SK-N-SH treated with all-trans-retinoic acid at 6 μM for 48 hours (cell line): ENCODE measurements around the gene SPATA46.

Source experiments
- ATAC-seq: fragments of 200-7000 bp; cut with Tn5 transposase; 3 replicates; pipeline ENCODE4 v1.9.1; 2020; ENCODE audit warnings: mild to moderate bottlenecking, moderate library complexity
- ARNTL ChIP-seq: fragments of 450-650 bp; formaldehyde crosslinking; IDR thresholded peaks from 2 replicates; pipeline ENCODE4 v1.5.0; 2020; ENCODE audit warnings: low read depth, mild to moderate bottlenecking, moderate library complexity, borderline replicate concordance
- BACH2 ChIP-seq: fragments of 250-450 bp; sonication (Bioruptor Pico); IDR thresholded peaks from 2 replicates; pipeline ENCODE4 v1.9.0; 2021; ENCODE audit warnings: mild to moderate bottlenecking, borderline replicate concordance
- CREB5 ChIP-seq: fragments of 250-450 bp; sonication (Bioruptor Pico); IDR thresholded peaks from 2 replicates; pipeline ENCODE4 v1.5.1; 2020; ENCODE audit warnings: low read depth, mild to moderate bottlenecking, moderate library complexity
- CSDC2 ChIP-seq: fragments of 250-450 bp; sonication (Bioruptor Pico); IDR thresholded peaks from 2 replicates; pipeline ENCODE4 v1.5.0; 2020; ENCODE audit warnings: mild to moderate bottlenecking, moderate library complexity
- CSRNP3 ChIP-seq: fragments of 250-450 bp; sonication (Bioruptor Pico); IDR thresholded peaks from 2 replicates; pipeline ENCODE4 v1.5.1; 2021; ENCODE audit warnings: mild to moderate bottlenecking, moderate library complexity
- ESRRG ChIP-seq: fragments of 250-450 bp; sonication (Bioruptor Pico); IDR thresholded peaks from 2 replicates; pipeline ENCODE4 v1.6.1; 2021; ENCODE audit warnings: mild to moderate bottlenecking
- GLIS3 ChIP-seq: fragments of 250-450 bp; sonication (Bioruptor Pico); IDR thresholded peaks from 2 replicates; pipeline ENCODE4 v1.5.0; 2020; ENCODE audit warnings: mild to moderate bottlenecking, moderate library complexity
- ISL1 ChIP-seq: fragments of 250-450 bp; sonication (Bioruptor Pico); IDR thresholded peaks from 2 replicates; pipeline ENCODE4 v2.1.2; 2022; ENCODE audit warnings: mild to moderate bottlenecking, moderate library complexity
- OSR1 ChIP-seq: fragments of 250-450 bp; sonication (Bioruptor Pico); IDR thresholded peaks from 2 replicates; pipeline ENCODE4 v1.8.0; 2022; ENCODE audit warnings: moderate library complexity, mild to moderate bottlenecking, inconsistent platforms
- PATZ1 ChIP-seq: fragments of 250-450 bp; sonication (Bioruptor Pico); IDR thresholded peaks from 2 replicates; pipeline ENCODE4 v1.8.0; 2020; ENCODE audit warnings: mild to moderate bottlenecking, moderate library complexity, borderline replicate concordance
- PPARA ChIP-seq: fragments of 250-450 bp; sonication (Bioruptor Pico); IDR thresholded peaks from 2 replicates; pipeline ENCODE4 v1.5.0; 2020; ENCODE audit warnings: mild to moderate bottlenecking, borderline replicate concordance
- SNAI2 ChIP-seq: fragments of 250-450 bp; sonication (Bioruptor Pico); IDR thresholded peaks from 2 replicates; pipeline ENCODE4 v1.5.0; 2020; ENCODE audit warnings: mild to moderate bottlenecking, moderate library complexity
- TCF4 ChIP-seq: fragments of 250-450 bp; sonication (Bioruptor Pico); IDR thresholded peaks from 2 replicates; pipeline ENCODE4 v1.8.0; 2021; ENCODE audit warnings: mild to moderate bottlenecking, moderate library complexity, borderline replicate concordance
- TOX ChIP-seq: fragments of 250-450 bp; sonication (Bioruptor Pico); IDR thresholded peaks from 2 replicates; pipeline ENCODE4 v1.8.0; 2021; ENCODE audit warnings: mild to moderate bottlenecking, moderate library complexity, borderline replicate concordance
- TSHZ2 ChIP-seq: fragments of 250-450 bp; sonication (Bioruptor Pico); IDR thresholded peaks from 2 replicates; pipeline ENCODE4 v1.5.0; 2020; ENCODE audit warnings: mild to moderate bottlenecking, moderate library complexity
- ZC3H10 ChIP-seq: fragments of 250-450 bp; sonication (Bioruptor Pico); IDR thresholded peaks from 2 replicates; pipeline ENCODE4 v1.5.1; 2021; ENCODE audit warnings: mild to moderate bottlenecking, moderate library complexity
- ZFP3 ChIP-seq: fragments of 250-450 bp; sonication (Bioruptor Pico); IDR thresholded peaks from 2 replicates; pipeline ENCODE4 v1.5.0; 2020; ENCODE audit warnings: mild to moderate bottlenecking, moderate library complexity
- ZFP30 ChIP-seq: fragments of 450-650 bp; formaldehyde crosslinking; IDR thresholded peaks from 2 replicates; pipeline ENCODE4 v1.5.0; 2022; ENCODE audit warnings: mild to moderate bottlenecking, moderate library complexity
- ZNF565 ChIP-seq: fragments of 450-650 bp; formaldehyde crosslinking; conservative IDR thresholded peaks from 2 replicates; pipeline ENCODE4 v1.5.0; 2020; ENCODE audit warnings: low read depth, mild to moderate bottlenecking, moderate library complexity
- ZNF8 ChIP-seq: fragments of 450-650 bp; formaldehyde crosslinking; IDR thresholded peaks from 2 replicates; pipeline ENCODE4 v1.5.0; 2020; ENCODE audit warnings: mild to moderate bottlenecking, moderate library complexity

Gene SPATA46

GRCh38 chr1:162380061-162380846 is 3.6 kb upstream of the SPATA46 start (continued):
- TF ChIP-seq ZNF565 (CRISPR knock-in tag): no peak
- TF ChIP-seq CREB5 (CRISPR knock-in tag): no peak
- TF ChIP-seq, all 23 proteins: peak for 0

GRCh38 chr1:162375463-162375862 is 1.2 kb downstream of the SPATA46 start:
- ATAC-seq: no peak
- no peak for TF ChIP-seq BACH2 (CRISPR knock-in tag)
- TF ChIP-seq ESRRG (CRISPR knock-in tag): no peak
- TF ChIP-seq ARNTL (CRISPR knock-in tag): no peak
- no peak for TF ChIP-seq TCF4 (CRISPR knock-in tag)
- TF ChIP-seq GLIS3 (CRISPR knock-in tag): no peak
- TF ChIP-seq TOX (CRISPR knock-in tag): no peak
- TF ChIP-seq OSR1: no peak
- no peak for TF ChIP-seq ISL1 (CRISPR knock-in tag)
- TF ChIP-seq ZNF8 (CRISPR knock-in tag): no peak
- TF ChIP-seq ZFP30 (CRISPR knock-in tag): no peak
- no peak for TF ChIP-seq ZNF565 (CRISPR knock-in tag)
- no peak for TF ChIP-seq ZFP3 (CRISPR knock-in tag)
- no peak for TF ChIP-seq ZC3H10 (CRISPR knock-in tag)
- TF ChIP-seq SNAI2 (CRISPR knock-in tag): no peak

- no peak for ATAC-seq
- no peak for TF ChIP-seq ISL1 (CRISPR knock-in tag)
Measured at GRCh38 chr1:162374406-162374805, 2.2 kb downstream of the SPATA46 start.

GRCh38 chr1:162373541-162374260 is 3.0 kb downstream of the SPATA46 start:
- TF ChIP-seq CSRNP3 (no peak), ZNF565 (CRISPR knock-in tag) (no peak)
- no peak; the same call in 2 of the 3 replicates for ATAC-seq

- ATAC-seq: no peak
- TF ChIP-seq ZNF8 (CRISPR knock-in tag) (no peak), CREB5 (CRISPR knock-in tag) (no peak), TOX (CRISPR knock-in tag) (no peak), ESRRG (CRISPR knock-in tag) (no peak), CSRNP3 (no peak), TCF4 (CRISPR knock-in tag) (no peak), OSR1 (no peak), TSHZ2 (CRISPR knock-in tag) (no peak), ARNTL (CRISPR knock-in tag) (no peak), PATZ1 (no peak), CSDC2 (CRISPR knock-in tag) (no peak), PPARA (CRISPR knock-in tag) (no peak), ZNF565 (CRISPR knock-in tag) (no peak)
Measured at GRCh38 chr1:162373072-162373427, 3.6 kb downstream of the SPATA46 start.
